HG02798 (cell line): Measurements from ENCODE around the gene CYCS.
"Not testable (repeated sequence)": the region's sequence is repeated elsewhere in the genome, so short reads cannot be mapped to it uniquely, and the experiment has no call there.

Experiments
- ATAC-seq: cut with Tn5 transposase; IDR thresholded peaks from one replicate; pipeline ENCODE4 v1.9.1; 2021; ENCODE audit warnings: mild to moderate bottlenecking; ENCODE audit not compliant: unreplicated experiment, poor library complexity

The CYCS gene

DNA sequence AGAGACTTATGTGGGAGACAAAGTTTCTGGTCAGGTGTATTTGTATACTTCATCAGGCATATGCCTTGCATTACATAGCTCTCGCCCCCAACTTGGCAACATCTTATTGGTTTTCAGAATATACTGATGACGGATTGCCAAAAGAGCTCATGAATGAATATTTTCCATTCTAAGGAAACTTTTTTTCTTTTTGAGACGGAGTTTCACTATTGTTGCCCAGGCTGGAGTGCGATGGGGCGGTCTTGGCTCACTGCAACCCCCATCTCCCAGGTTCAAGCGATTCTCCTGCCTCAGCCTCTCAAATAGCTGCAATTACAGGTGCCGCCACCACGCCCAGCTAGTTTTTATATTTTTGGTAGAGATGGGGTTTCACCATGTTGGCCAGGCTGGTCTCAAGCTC is 6.0 kb downstream of the CYCS start:
- no peak for ATAC-seq

DNA sequence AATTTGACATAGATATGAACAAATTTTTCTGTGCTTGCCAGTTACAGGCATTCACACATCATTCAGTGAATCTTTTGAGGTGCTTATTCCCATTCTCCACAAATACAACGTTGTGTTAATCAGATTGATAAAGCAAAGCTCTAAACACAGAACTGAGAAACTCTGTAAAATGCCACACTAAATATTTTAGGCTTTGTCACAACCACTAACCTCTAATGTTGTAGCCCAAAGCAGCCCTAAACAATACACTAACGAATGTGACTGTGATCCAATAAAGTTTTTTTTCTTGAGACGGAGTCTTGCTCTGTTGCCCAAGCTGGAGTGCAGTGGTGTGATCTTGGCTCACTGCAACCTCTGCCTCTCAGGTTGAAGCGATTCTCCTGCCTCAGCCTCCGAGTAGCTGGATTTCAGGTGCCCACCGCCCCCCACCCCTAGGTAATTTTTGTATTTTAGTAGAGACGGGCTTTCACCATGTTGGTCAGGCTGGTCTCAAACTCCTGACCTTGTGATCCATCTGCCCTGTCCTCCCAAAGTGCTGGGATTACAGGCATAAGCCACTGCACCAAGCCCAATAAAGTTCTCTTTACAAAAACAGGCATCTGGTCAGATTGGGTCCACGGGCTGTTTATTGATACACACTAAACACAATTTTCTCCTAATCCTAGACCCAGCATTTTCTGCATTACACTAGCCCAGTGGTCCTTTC is 6.9 kb downstream of the CYCS start:
- ATAC-seq = peak; percentile 37

DNA sequence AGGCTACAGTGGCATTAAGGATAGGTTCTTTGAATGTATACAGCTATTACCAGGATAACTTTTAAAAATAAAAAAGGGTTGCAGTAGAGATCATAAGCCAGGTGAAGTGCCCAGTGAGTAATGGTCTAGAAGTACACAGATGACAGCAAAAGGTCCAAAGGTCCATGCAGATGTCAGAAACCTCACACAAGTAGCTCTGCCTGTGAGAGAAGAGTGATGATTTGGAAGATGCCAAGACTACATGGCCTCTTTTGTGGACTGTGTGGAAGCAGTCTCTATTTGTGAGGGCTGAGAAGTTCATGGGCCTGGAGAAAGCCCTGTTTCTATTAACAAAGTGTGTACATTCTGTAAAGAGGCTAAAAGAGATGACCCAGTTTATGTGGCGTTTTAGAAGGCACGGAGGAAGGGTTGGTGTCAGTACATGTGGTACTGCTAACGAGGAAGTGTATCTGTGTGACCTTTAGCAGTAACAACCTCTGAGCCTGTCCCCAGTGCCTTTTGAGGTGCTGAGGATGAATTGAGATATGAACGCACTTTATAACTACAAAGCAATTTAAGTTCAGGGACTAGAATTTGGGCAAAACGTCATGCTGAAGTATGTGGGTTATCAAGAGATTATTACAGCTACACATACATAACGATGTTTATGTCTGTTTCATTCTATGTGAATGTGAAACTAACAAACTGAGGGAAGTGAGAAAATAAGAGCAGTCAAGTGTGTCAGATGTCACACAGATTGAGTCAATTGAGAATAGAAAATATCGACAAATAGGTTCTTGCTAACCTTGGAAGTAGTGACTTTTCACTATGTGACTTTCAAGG is 7.6 kb downstream of the CYCS start:
- peak; percentile 86 for ATAC-seq

DNA sequence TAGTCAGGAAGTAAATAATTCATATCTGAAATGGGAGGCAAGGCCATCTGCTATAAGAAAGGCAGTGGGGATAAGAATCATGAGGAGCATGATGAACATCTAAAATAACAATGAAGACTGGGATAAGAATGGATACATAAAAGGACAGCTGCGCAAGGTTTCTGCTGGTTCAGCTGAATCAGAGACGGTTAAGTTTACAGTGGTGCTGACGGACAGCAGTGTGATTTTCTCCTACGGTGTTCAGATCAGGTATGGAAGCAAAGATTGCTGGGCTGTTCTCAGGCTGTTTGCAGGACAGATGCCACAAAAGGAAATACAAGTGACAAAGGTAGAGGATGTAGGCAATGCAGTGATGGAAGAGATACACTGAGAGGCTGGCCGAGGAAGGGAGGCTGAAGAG is 8.4 kb downstream of the CYCS start:
- no peak for ATAC-seq

DNA sequence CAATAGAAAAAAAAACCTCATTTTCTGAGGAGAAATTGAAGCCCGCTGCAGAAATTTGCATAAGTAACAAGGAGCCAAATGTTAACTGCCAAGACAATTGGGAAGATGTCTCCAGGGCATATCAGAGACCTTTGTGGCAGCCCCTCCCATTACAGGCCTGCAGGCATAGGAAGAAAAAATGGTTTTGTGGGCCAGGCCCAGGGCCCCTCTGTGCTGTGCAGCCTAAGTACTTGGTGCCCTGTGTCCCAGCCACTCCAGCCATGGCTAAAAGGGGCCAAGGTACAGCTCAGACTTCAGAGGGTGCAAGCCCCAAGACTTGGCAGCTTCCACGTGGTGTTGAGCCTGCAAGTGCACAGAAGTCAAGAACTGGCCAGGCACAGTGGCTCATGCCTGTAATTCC is 14.5 kb downstream of the CYCS start:
- ATAC-seq = not testable (repeated sequence)

DNA sequence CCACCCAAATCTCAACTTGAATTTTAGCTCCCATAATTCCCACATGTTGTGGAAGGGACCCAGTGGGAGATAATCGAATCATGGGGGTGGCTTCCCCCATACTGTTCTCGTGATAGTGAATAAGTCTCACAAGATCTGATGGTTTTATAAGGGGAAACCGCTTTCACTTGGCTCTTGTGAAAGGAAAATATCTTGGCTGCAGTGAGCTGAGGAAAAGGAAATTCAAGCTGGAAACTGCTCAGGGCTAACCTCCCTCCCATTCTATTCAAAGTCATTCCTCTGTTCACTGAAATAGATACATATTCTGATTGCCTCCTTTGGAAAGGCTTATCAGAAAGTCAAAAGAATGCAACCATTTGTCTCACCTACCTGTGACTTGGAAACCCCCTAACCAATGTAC is 15.8 kb downstream of the CYCS start:
- ATAC-seq = no peak

DNA sequence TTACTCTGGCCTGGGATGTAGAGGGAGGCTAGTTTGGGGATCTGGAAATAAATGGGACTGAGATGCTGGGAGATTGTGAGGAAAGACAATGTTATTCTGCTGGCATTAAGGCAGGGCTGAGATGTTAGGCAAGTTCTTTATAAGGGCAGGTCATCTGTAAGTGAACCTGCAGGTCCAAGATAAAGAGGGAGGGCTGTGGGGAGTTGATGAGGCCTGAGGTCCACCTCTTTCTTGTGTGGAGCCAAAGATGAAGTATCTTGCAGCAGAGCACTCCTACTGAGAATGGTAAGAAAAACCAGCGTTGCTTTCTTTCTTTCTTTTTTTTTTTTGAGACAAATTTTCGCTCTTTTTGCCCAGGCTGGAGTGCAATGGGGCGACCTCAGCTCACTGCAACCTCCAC is 19.1 kb downstream of the CYCS start:
- ATAC-seq = no peak

DNA sequence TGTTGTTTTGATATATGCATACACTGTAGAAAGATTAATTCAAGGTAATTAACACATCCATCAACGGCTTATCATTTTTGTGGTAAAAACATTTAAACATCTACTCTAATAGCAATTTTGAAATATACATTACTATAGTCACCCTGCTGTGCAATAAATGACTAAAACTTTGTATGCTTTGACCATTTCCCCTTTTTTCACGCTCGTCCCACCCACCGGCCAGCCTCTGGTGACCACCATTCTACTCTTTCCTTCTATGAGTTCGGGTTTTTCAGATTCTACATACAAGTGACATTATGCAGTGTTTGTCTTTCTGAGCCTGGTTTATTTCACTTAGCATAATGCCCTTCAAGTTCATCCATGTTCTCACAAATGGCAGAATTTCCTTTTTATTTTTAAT is 21.3 kb downstream of the CYCS start:
- ATAC-seq = no peak

DNA sequence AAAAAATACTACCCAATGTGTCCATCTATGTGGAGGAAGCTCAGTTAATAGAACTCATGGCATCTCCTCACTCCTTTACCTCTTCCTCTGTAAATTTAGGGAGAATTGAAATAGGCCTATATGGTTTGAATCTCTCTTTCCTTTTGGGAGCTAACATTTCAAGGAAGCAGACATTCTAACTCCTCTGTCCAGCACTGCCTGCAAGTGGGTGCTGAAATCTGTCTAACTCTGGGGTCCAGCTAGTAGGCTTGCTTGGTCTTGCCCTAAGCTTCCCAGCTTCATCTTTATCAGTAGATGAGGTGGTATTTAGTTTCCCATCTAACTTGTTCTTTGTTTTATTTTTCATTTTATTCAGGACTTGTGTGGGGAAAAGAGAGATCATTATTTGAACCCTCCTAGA is 23.2 kb downstream of the CYCS start:
- ATAC-seq = no peak

DNA sequence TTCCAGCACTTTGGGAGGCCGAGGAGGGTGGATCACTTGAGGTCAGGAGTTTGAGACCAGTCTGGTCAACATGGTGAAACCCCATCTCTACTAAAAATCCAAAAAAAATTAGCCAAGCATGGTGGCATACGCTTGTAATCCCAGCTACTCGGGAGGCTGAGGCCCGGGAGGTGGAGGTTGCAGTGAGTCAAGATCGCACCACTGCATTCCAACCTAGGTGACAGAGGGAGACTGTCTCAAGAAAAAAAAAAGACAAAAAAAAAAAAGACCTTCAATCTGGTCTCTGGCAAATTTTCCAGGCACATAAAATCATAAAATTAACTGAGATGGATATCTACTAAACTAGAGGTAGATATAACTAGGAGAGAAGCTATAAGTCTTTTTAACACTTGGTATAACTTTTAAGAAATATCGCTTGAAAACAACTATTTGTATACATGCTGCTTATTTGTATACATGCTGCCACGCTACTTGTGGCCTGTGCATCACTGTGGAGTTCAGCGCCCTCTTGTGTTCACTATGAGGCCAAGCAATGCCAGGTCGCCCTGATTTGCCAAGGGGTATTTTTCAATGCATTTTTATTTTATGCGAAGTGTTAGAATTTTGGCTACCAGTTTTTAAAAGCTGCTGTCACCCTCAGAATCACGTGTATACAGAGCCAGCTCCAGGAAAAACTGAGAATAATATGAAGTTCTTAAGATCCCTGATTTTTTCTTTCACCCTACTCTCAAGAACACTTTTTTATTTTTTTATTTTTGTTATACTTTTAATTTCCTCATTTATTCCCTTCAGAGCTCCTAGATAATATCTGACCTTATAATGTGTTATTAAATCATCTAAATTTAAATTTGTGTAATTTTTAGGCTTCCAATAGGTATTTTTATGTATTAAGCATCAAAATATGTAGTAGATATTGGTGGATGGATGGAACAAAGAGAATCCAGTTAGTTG is 26.7 kb downstream of the CYCS start:
- ATAC-seq = peak; percentile 76

DNA sequence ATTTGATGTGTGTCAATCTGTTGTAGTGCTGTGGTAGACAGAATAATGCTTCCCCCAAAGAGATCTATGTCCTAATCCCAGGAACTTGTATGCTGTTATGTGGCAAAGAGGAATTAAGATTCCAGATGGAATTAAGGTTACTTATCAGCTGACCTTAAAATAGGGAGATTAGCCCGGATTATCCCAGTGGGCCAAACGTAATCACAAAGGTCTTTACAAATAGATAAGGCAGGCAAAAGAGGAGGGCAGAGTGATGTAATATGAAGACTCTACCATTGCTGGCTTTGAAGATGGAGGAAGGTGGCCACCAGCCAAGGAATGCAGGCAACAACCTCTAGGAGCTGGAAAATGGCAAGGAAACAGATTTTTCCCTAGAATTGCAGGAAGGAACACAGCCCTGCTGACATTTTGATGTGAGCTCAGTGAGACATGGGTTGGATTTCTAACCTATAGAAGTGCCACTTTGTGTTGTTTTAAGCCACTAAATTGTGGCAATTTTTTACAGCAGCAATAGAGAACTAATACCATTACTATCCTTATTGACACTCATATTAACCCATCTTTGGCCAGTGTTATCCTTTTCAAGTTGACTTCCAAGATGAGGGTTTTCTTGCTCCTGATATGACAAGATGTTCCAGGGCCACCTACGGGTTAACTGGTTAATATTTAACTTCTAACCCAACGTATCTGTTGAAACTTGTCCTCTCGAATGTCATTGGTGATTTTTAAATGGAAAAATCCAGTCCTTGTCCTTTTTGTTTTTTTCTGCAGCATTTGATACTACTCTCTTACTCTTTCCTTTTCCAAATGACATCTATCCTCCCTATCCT is 29.3 kb downstream of the CYCS start:
- no peak for ATAC-seq

DNA sequence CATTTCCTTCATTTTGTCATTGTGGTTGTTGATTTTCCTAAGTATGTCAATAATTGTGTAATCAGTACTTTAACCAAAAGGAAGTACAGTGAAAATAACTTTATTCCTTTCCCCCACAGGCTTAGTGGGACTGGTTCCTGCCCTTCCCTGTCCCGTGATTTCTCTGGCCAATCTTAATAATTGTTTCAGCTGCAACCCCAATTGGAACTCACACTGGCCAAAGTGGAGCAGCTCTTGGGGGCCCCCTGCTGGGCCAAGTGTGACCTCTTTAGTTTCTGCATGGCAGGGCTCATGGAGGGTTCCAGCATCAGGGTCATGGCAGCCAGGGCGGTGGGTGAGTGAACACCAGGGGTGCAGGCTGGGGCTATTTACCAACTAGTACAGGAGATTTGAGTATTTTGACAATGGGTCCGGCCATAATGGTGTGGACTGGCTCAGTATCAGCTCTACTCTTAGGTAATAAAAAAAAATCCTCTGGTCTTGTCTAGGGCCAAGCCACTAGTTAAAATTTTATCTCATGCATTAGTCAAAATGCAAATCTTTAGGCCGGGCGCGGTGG is 31.7 kb downstream of the CYCS start:
- ATAC-seq = peak; percentile 80

DNA sequence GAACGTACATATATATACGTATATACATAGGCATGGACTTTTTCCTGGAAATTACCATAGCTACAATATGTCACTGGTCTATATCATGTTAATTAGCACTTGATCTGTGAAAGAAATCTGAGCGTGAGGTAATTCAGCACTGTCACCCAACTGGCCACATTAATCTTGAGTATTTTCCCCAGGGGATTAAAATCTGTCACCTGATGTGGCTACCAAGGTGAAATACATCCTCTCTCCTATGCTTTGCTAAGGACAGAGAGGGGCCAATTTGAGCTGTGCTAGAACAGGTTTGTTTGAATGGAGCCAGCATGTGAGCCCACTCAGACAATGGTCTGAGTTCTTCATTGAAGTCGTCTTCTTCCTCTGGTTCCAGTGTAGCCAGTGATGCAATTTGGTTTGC is 33.3 kb downstream of the CYCS start:
- no peak for ATAC-seq

DNA sequence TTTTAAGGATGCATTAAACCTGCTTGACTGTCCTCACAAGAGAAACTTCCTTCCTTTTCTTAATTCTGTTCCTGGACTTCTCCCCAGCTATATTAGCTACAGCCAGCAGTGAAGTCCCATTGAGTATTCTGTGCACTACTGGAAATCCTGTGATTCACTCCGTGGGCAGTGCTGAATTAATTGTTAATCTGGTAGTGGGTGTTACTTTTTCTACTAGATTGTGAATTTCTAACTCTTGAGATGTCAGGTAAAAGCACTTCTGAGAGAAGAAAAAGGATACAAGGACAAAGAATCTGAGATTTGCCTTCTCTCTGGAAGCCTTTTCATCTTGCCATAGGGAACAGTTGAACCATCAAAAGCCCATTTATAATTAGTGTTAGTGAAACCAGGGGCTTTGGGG is 33.9 kb downstream of the CYCS start:
- no peak for ATAC-seq

DNA sequence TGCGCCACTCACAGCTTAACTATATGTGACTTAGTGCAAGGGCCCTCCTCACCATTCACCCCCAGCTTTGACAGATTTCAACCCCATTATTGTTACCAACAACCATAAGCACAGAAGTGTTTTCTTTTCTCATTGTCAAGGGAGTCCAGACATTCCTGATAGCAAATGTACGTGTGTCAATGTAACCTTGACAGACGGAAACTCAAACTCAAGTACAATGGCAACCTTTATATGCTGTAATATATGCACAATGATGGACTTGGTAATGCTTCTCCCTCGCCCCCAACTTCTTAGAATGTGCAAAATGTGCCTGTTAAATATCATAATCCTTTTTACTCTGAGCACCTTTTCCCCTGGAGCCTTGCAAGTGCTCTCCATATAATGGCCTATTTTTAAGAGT is 34.7 kb downstream of the CYCS start:
- ATAC-seq = no peak

DNA sequence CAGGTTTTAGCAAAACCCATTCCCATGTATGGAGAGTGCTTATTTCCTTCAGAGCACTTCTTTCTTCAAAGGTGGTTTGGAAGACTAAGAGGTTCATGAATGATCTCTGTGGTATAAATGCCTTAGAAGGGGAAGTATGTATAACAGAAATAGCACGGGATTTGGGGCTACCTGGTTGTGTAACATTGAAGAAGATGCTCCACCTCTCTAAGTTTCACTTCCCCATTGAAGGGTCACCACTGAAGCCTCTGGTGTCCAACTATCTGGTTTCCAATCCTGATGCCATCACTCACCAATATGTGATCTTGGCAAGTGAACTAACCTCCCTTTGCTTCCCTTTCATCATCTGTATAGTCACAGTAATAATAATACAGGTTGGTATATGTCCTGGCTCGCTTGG is 37.2 kb downstream of the CYCS start:
- peak; percentile 88 for ATAC-seq

DNA sequence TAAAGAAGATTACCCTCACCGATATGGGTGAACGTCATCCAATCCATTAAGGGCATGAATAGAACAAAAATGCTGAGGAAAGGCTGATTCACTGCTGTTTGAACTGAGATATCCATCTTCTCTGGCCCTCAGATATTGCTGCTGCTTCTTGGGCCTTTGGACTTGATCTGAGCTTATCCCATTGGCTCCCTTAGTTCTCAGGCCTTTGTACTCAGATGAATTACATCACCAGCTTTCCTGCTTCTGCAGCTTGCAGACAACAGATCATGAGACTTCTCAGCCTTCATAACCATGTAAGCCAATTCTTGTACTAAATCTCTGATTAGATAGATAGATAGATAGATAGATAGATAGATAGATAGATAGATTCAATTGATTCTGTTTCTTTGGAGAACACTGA is 40.2 kb downstream of the CYCS start:
- ATAC-seq = no peak

DNA sequence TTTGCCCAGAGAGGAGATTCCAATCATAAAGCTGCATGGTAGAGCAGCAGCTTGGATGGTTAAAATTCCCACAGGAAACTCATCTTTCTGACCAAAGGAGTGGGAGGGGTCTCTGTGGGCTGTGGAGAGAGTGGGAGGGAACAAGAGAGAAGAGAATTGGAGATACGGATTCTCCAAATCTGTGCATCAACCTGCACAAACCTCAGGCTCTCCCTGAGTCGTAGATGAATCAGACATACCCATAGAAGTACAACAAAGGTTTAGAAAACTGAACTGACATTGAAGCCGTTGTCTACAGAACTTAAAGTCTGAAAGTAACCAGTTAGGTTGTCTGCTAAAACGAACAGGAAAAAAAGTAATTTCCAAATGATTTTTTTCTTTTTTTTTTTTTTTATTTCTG is 41.9 kb downstream of the CYCS start:
- no peak for ATAC-seq

DNA sequence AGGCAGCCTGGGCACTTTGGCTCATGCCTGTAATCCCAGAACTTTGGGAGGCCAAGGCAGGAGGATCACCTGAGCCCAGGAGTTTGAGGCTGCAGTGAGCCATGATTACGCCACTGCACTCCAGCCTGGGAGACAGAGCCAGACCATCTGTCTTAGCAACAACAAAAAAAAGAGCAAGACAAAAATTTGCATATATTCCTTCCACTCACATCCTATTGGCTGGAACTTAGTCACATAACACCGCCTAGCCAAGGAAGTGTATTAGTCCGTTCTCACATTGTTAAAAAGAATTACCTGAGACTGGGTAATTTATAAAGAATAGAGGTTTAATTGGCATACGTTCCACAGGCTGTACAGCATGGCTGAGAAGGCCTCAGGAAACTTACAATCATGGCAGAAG is 43.0 kb downstream of the CYCS start:
- not testable (repeated sequence) for ATAC-seq

DNA sequence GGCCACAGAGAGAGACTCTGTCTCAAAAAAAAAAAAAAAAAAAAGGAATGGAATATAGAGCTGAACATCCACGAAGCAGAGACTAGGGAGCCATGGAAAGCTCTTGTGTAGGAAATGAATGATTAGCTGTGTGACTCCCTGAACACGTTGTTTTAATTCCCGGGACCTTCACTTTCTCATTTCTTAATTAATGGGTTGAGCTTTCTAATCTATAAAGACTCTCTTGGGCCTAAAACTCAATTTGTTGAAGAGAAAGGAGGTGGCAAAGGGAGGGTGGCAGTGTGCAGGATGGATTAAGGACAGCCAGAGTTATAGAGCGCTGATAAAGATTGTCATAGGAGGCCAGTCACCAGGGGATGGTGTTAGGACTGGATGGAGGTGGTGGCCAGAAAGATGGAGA is 48.0 kb downstream of the CYCS start:
- no peak for ATAC-seq
